RWPE1 (cell line): ENCODE measurements around the gene ZFAND3.

ENCODE experiments used
- CTCF ChIA-PET: fragments of 350-600 bp; sonication (Branson Sonifier 250); formaldehyde crosslinking; extraction: SDS; loops from one replicate; lab custom pipeline; 2021; lab: Yijun Ruan, JAX
- POLR2A ChIA-PET: fragments of 400-600 bp; formaldehyde crosslinking; extraction: SDS; loops from one replicate; lab custom pipeline; 2020; ENCODE audit warnings: antibody characterized with exemption; ENCODE audit not compliant: low non-redundant PET; lab: Yijun Ruan, JAX
- DNase-seq: peaks from one replicate; pipeline ENCODE4 v3.0.0; 2012; ENCODE audit warnings: low spot score
- H3K27ac ChIP-seq: fragments of 450-650 bp; 2 replicates; pipeline ENCODE4 v1.5.1; 2017
- TF ChIP-seq, protein P1 (sequence below): fragments of 450-650 bp; conservative IDR thresholded peaks from 2 replicates; pipeline ENCODE4 v1.5.1; 2017; ENCODE audit warnings: low read depth, mild to moderate bottlenecking

ZFAND3 gene, protein sequence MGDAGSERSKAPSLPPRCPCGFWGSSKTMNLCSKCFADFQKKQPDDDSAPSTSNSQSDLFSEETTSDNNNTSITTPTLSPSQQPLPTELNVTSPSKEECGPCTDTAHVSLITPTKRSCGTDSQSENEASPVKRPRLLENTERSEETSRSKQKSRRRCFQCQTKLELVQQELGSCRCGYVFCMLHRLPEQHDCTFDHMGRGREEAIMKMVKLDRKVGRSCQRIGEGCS

DNA sequence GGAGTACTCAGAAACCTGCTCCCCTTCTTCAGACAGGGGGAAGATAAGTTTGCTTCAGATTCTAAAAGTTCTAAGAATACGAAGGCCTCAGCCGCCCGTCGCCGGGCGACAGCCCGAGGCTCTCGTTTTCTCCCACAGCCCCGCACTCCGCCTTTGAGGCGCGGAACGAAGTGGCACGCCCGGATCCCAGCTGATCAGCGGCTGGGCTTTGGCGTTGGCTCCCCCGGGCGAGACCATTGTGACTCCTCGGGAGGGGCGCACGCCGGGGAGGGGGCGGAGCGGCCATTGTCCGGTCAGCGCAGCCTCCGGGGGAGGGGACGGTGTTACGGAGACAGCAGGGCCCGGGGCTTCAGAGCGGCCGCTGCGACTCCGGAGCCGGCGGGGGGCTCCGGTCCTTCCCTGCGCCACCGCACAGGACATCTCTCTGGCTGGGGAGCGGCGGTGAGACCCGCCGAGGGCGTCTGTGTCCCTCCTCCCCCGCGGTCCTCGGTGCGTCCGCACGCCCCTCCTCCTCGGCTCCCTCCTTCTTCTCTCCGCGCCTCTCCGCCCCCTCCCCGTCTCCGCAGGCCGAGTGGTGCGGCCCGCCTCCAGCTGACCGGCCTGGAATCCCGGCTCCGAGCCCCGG, at the start of gene ZFAND3:
Gene ZFAND3, plus strand, starts transcription at position 551 of the 625 bp plus-strand sequence. CDS start 219 bp downstream, outside the sequence.
- POLR2A ChIA-PET: interaction anchor here (0.8 kb wide), 1 partner anchor 45 kb away, joined by 3 read pairs; no protein-coding TSS in a partner anchor

DNA sequence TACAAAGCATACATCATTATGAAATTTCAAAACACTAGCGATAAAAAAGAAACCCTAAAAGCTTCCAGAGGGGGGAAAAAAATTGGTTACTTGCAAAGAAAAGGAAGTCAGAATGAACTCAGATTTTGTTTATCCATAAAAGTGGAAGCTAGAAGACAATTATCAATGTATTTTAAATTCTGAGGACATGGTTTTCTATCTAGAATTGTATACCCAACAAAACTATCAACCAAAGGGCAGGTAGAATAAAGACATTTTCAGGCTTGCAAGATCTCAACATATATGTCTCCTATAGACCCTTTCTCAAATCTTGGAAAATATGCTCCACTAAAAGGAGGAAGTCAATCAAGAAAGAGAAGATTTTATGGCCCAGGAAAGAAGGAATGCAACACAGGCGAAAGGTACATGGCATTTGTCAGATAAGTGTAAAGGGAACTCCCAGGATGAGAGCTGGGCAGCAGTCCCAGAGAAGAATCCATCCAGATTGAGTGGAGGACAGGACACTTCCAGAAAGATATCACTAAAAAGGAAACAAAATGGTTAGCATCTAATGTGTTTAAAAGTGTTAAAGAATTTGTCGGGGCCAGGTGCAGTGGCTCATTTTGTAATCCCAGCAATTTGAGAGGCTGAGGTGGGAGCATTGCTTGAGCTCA, 45.4 kb upstream of the ZFAND3 start:
- CTCF ChIA-PET: no interaction called here
- no peak overlapping the region for H3K27ac ChIP-seq
- POLR2A ChIA-PET: no interaction called here

More for the DNA sequence above, at the start of gene ZFAND3:
- peak within 1 kb of the TSS; percentile 92 for H3K27ac ChIP-seq
- TF ChIP-seq, protein P1, sequence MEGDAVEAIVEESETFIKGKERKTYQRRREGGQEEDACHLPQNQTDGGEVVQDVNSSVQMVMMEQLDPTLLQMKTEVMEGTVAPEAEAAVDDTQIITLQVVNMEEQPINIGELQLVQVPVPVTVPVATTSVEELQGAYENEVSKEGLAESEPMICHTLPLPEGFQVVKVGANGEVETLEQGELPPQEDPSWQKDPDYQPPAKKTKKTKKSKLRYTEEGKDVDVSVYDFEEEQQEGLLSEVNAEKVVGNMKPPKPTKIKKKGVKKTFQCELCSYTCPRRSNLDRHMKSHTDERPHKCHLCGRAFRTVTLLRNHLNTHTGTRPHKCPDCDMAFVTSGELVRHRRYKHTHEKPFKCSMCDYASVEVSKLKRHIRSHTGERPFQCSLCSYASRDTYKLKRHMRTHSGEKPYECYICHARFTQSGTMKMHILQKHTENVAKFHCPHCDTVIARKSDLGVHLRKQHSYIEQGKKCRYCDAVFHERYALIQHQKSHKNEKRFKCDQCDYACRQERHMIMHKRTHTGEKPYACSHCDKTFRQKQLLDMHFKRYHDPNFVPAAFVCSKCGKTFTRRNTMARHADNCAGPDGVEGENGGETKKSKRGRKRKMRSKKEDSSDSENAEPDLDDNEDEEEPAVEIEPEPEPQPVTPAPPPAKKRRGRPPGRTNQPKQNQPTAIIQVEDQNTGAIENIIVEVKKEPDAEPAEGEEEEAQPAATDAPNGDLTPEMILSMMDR: no peak
- peak; percentile 96 for DNase-seq
- CTCF ChIA-PET: no interaction called here

DNA sequence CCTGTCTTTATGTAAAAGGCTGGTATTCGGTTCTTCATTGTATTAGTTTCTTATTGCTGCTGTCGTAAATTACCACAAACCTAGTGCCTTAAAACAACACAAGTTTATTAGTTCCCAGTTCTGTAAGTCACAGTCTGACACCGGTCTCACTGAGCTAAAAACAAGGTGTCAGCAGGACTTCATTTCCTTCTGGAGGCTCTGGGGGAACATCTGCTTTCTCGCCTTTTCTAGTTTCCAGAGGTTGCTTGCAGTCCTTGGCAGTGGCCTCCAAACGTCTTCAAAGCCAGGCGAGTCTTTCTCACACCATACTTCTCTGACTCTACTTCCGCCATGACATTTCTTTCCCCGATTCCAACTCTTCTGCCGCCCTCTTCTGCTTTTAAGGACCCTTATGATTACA, 43.0 kb upstream of the ZFAND3 start:
- no peak for DNase-seq
- POLR2A ChIA-PET: no interaction called here
- H3K27ac ChIP-seq: no peak overlapping the region
- TF ChIP-seq, protein P1: no peak
- CTCF ChIA-PET: interaction anchor here (0.7 kb wide), 1 partner anchor 15 kb away, joined by 3 read pairs; no protein-coding TSS in a partner anchor

More for the DNA sequence above, 45.4 kb upstream of the ZFAND3 start:
- DNase-seq: no peak
- TF ChIP-seq, protein P1: no peak

DNA sequence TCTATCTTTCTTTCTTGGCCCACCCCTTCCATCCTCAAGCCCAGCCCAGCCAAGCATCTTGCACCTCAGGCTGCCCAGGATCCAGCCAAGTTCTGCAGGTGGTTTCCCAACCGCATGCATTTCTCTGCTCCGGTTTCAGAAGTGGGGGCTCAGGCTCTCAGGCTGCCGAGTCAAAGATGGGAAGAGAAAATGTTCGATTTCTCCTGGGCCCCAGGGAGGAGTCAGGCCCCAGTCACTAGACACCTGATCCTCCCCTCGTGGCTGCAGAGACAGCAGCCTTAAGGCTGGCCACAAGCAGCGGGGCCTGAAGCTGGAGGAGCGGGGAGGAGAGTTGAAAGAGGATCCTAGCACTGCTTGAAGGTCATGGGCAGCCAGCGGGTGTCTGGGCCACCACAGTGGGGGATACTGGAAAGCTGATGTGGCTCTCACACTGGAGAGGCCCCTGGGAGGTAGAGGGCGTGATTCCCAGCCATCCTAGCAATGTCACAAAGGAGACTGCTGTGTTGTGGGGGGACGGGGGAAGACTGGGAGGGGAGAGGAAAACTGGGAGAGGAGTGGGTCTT, 42.2 kb upstream of the ZFAND3 start:
- ChIA-PET CTCF (no interaction called here), POLR2A (no interaction called here)
- no peak for DNase-seq
- no peak overlapping the region for H3K27ac ChIP-seq
- TF ChIP-seq, protein P1: no peak

DNA sequence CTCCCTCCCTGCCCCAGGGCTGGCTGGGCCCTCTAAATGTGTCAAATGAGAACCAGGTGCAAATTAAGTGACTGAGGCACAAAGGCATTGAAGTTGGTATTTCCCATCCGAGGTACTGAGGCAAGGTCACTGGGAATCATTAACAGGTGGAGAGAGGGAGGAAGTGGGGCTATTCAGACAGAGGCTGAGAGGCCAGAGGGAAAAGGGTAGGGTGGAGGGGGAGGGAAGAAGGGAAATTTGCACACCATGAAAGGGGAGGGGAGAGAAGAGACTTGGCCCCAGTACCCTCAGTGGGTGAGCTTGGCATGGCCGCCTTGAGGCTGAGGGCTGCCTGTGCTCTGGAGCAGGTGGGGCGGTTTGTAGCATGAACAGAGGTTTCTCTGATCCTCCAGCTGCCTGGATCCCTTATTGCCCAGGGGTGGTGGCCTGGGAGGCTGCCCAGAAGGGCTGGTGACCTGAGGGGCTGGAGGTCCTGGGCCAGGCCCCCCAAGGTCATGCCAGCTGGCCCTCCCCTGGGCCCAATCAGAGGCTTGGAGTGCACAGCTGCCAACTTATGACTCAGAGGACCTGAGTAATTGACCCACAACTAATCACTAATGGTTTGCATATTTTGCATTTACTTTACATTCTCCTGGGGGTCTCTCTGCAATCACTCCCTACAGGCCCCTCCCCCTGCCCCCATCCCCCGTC, 40.3 kb upstream of the ZFAND3 start:
- H3K27ac ChIP-seq: no peak overlapping the region
- ChIA-PET POLR2A (no interaction called here), CTCF (no interaction called here)
- no peak for DNase-seq
- TF ChIP-seq, protein P1: no peak
